Chondrocyte (in vitro differentiated cells): ENCODE results near the gene RPL34. TPM values are rescaled to one million over a fixed set of nuclear protein-coding genes. Genes with fewer than 3 reads are reported as not detected.

Experiments used
- DNase-seq: peaks from one replicate; pipeline ENCODE4 v3.0.0; 2021; ENCODE audit warnings: mixed read lengths, low spot score
- H3K27ac Mint-ChIP-seq: one replicate; pipeline ENCODE4 v1.8.0; 2021; ENCODE audit warnings: mild to moderate bottlenecking, moderate library complexity, mixed read lengths; ENCODE audit not compliant: unreplicated experiment
- H3K27me3 Mint-ChIP-seq: 2 replicates; pipeline ENCODE4 v1.8.0; 2021; ENCODE audit warnings: low read depth, mixed read lengths
- H3K36me3 Mint-ChIP-seq: 2 replicates; pipeline ENCODE4 v1.8.0; 2021; ENCODE audit warnings: low read depth, mixed read lengths
- H3K4me1 Mint-ChIP-seq: 2 replicates; pipeline ENCODE4 v1.8.0; 2021; ENCODE audit warnings: low read depth, mild to moderate bottlenecking, mixed read lengths
- H3K4me3 Mint-ChIP-seq: one replicate; pipeline ENCODE4 v1.8.0; 2021; ENCODE audit warnings: mild to moderate bottlenecking, moderate library complexity, mixed read lengths; ENCODE audit not compliant: unreplicated experiment
- H3K9me3 Mint-ChIP-seq: 2 replicates; pipeline ENCODE4 v1.8.0; 2021; ENCODE audit warnings: low read depth, mixed read lengths
- CTCF ChIP-seq: fragments of 200-600 bp; sonication (generic); IDR thresholded peaks from 2 replicates; pipeline ENCODE4 v1.5.0; 2021; ENCODE audit warnings: antibody characterized with exemption, mild to moderate bottlenecking, moderate library complexity
- total RNA-seq: library from RNA; stranded (reverse); gene quantifications from 3 replicates; pipeline ENCODE4 v1.2.1, GENCODE V29; 2021

RPL34 gene
- total RNA-seq, 1 donor from 2014 or later: 741 TPM

GRCh38 chr4:108637856-108638255, 17.5 kb downstream of the RPL34 start:
- peaks cover 3% of the 10 kb centered on the region for H3K4me1 Mint-ChIP-seq
- peak; percentile 63 for TF ChIP-seq CTCF
- no peaks in the 10 kb centered on the region for H3K9me3 Mint-ChIP-seq
- no peak overlapping the region for H3K27ac Mint-ChIP-seq
- no peak overlapping the region for H3K4me3 Mint-ChIP-seq
- no peaks in the 10 kb centered on the region for H3K27me3 Mint-ChIP-seq
- no peak for DNase-seq
- H3K36me3 Mint-ChIP-seq: peaks cover 13% of the 10 kb centered on the region

GRCh38 chr4:108644237-108644636, 23.9 kb downstream of the RPL34 start:
- TF ChIP-seq CTCF: no peak
- Mint-ChIP-seq H3K4me3 (no peak overlapping the region), H3K27me3 (no peaks in the 10 kb centered on the region), H3K4me1 (peaks cover 10% of the 10 kb centered on the region), H3K36me3 (no peaks in the 10 kb centered on the region), H3K27ac (peak overlapping the region; percentile 2), H3K9me3 (no peaks in the 10 kb centered on the region)
- no peak for DNase-seq

GRCh38 chr4:108646706-108647105, 26.3 kb downstream of the RPL34 start:
- TF ChIP-seq CTCF: no peak
- Mint-ChIP-seq H3K4me1 (peaks cover 16% of the 10 kb centered on the region), H3K9me3 (no peaks in the 10 kb centered on the region), H3K36me3 (no peaks in the 10 kb centered on the region), H3K27ac (no peak overlapping the region), H3K27me3 (no peaks in the 10 kb centered on the region), H3K4me3 (no peak overlapping the region)
- DNase-seq: no peak

GRCh38 chr4:108649863-108650211, 29.5 kb downstream of the RPL34 start:
- DNase-seq: no peak
- peak overlapping the region; percentile 91 for H3K4me3 Mint-ChIP-seq
- H3K27me3 Mint-ChIP-seq: no peaks in the 10 kb centered on the region
- H3K27ac Mint-ChIP-seq: peak overlapping the region; percentile 97
- H3K4me1 Mint-ChIP-seq: peaks cover 34% of the 10 kb centered on the region
- H3K9me3 Mint-ChIP-seq: no peaks in the 10 kb centered on the region
- no peak for TF ChIP-seq CTCF
- peaks cover 7% of the 10 kb centered on the region for H3K36me3 Mint-ChIP-seq

GRCh38 chr4:108650212-108651013, 30.0 kb downstream of the RPL34 start, which contains the start of gene OSTC:
Gene OSTC (plus strand): TSS chr4:108650599. CDS start chr4:108650656, 57 bp downstream.
- peak; percentile 98 for DNase-seq
- no peaks in the 10 kb centered on the region for H3K9me3 Mint-ChIP-seq
- H3K27ac Mint-ChIP-seq: peak within 1 kb of the TSS; percentile 97
- peaks cover 36% of the 10 kb centered on the region for H3K4me1 Mint-ChIP-seq
- H3K27me3 Mint-ChIP-seq: no peaks in the 10 kb centered on the region
- TF ChIP-seq CTCF: peak; percentile 64
- peaks cover 7% of the 10 kb centered on the region for H3K36me3 Mint-ChIP-seq
- peak within 1 kb of the TSS; percentile 91 for H3K4me3 Mint-ChIP-seq
